ENCODE data around the gene AKAP9.

DNA sequence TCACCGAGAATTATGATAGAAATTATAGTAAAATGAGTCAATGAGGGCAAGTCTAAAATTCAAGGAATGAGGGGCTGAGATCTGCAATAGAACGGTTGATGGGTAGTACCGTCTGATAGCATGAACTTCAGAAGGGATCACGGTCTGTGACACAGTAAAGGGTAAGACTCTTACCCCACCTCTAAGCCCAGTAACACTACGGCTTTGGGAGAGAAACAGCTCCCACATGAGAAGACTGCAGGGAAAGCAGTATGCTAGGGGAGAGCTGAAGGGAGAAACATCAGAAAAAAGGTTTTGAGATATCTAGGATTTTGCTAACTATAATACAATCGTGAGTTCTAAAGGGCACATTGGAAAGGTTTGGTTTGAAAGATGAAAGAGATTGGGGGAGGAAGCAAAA is 12.8 kb upstream of the AKAP9 start:
- TF ChIP-seq, protein P1, sequence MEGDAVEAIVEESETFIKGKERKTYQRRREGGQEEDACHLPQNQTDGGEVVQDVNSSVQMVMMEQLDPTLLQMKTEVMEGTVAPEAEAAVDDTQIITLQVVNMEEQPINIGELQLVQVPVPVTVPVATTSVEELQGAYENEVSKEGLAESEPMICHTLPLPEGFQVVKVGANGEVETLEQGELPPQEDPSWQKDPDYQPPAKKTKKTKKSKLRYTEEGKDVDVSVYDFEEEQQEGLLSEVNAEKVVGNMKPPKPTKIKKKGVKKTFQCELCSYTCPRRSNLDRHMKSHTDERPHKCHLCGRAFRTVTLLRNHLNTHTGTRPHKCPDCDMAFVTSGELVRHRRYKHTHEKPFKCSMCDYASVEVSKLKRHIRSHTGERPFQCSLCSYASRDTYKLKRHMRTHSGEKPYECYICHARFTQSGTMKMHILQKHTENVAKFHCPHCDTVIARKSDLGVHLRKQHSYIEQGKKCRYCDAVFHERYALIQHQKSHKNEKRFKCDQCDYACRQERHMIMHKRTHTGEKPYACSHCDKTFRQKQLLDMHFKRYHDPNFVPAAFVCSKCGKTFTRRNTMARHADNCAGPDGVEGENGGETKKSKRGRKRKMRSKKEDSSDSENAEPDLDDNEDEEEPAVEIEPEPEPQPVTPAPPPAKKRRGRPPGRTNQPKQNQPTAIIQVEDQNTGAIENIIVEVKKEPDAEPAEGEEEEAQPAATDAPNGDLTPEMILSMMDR (IDR thresholded peaks at IDR 0.05) = no peak
- no peak for TF ChIP-seq POLR2AphosphoS5 (IDR thresholded peaks at IDR 0.05)

Data from suprapubic skin (tissue), 3 donors.